B cell (primary cell): ENCODE results near the gene BLOC1S6. TPM values are rescaled to one million over a fixed set of nuclear protein-coding genes. Genes with fewer than 3 reads are reported as not detected.

Experiments used
- ATAC-seq: fragments of 200-7000 bp; cut with Tn5 transposase; one replicate; pipeline ENCODE4 v1.10.0; 2021; ENCODE audit warnings: low read depth, mild to moderate bottlenecking, moderate number of reproducible peaks, moderate library complexity
- CTCF ChIA-PET: fragments of 350-600 bp; sonication (Branson Sonifier 250); formaldehyde crosslinking; loops from one replicate; lab custom pipeline; 2021; ENCODE audit warnings: antibody characterized with exemption, inconsistent platforms; lab: Charles Lee
- POLR2A ChIA-PET: fragments of 350-600 bp; sonication (Branson Sonifier 250); formaldehyde crosslinking; loops from one replicate; lab custom pipeline; 2021; ENCODE audit warnings: antibody characterized with exemption; lab: Charles Lee
- DNase-seq: peaks from one replicate; pipeline ENCODE4 v3.0.0; 2013
- H2AFZ ChIP-seq: 2 replicates; pipeline ENCODE4 v1.6.1; 2012; ENCODE audit warnings: mild to moderate bottlenecking, low read depth, low read length; ENCODE audit not compliant: insufficient read depth, poor library complexity, severe bottlenecking
- H3K27ac ChIP-seq, 2 donors: 1 replicate in 1 of 2; 2 replicates in 1 of 2; pipeline ENCODE4 v1.5.1; 2012 to 2013; ENCODE audit warnings: low read length in 2 of 2, mild to moderate bottlenecking in 2 of 2, moderate library complexity in 1 of 2
- H3K27me3 ChIP-seq, 4 experiments: fragments of 200-600 bp in 1 of 4; sonication (generic) in 1 of 4; replicated peaks in 1 of 4; 1 replicate in 2 of 4; 2 replicates in 2 of 4; pipeline versions ENCODE4 v1.6.1 to v1.7.0; 2013 to 2016; ENCODE audit warnings: low read length in 3 of 4, mild to moderate bottlenecking in 2 of 4, mixed read lengths in 1 of 4, moderate library complexity in 1 of 4; ENCODE audit not compliant: insufficient read depth in 4 of 4, control insufficient read depth in 3 of 4; ENCODE audit errors: control extremely low read depth in 1 of 4
- H3K36me3 ChIP-seq, 2 experiments: replicated peaks in 1 of 2; 1 replicate in 1 of 2; 2 replicates in 1 of 2; pipeline versions ENCODE4 v1.6.1 to v1.7.1; 2013; ENCODE audit warnings: low read length in 1 of 2; ENCODE audit not compliant: insufficient read depth in 2 of 2, control insufficient read depth in 1 of 2; ENCODE audit errors: control extremely low read depth in 1 of 2, extremely low read depth in 1 of 2
- H3K4me1 ChIP-seq, 2 donors: fragments of 200-600 bp in 1 of 2; sonication (generic) in 1 of 2; 1 replicate in 1 of 2; 2 replicates in 1 of 2; pipeline versions ENCODE4 v1.5.1 to v1.6.1; 2013 to 2017; ENCODE audit warnings: low read length in 2 of 2; ENCODE audit not compliant: control insufficient read depth in 2 of 2, insufficient read depth in 2 of 2
- H3K4me2 ChIP-seq: replicated peaks from 2 replicates; pipeline ENCODE3; 2012; ENCODE audit warnings: mild to moderate bottlenecking, low read depth, low read length; ENCODE audit not compliant: poor library complexity, severe bottlenecking
- H3K4me3 ChIP-seq, 5 experiments: fragments of 200-600 bp in 1 of 5; sonication (generic) in 1 of 5; 1 replicate in 3 of 5; 2 replicates in 2 of 5; pipeline versions ENCODE4 v1.5.1 to v1.7.0; 2011 to 2016; ENCODE audit warnings: low read length in 4 of 5, mild to moderate bottlenecking in 4 of 5, low read depth in 2 of 5, control low read depth in 1 of 5, moderate library complexity in 1 of 5; ENCODE audit not compliant: insufficient read depth in 1 of 5; ENCODE audit errors: control extremely low read depth in 1 of 5, extremely low read depth in 1 of 5
- H3K79me2 ChIP-seq: fragments of 200-600 bp; sonication (generic); one replicate; pipeline ENCODE4 v1.6.0; 2016; ENCODE audit warnings: low read length; ENCODE audit not compliant: control insufficient read depth, insufficient read depth
- H3K9ac ChIP-seq: fragments of 200-600 bp; sonication (generic); 2 replicates; pipeline ENCODE4 v1.6.1; 2017; ENCODE audit warnings: mild to moderate bottlenecking, low read length, moderate library complexity
- H3K9me3 ChIP-seq, 3 donors: one replicate each; pipeline versions ENCODE4 v1.6.1 to v1.7.1; 2013; ENCODE audit warnings: low read length in 2 of 3; ENCODE audit not compliant: control insufficient read depth in 2 of 3, insufficient read depth in 1 of 3; ENCODE audit errors: control extremely low read depth in 1 of 3
- H4K20me1 ChIP-seq: 2 replicates; pipeline ENCODE4 v1.6.0; 2012; ENCODE audit warnings: mild to moderate bottlenecking, low read length; ENCODE audit not compliant: insufficient read depth, control insufficient read depth, poor library complexity, severe bottlenecking
- H3K27ac Mint-ChIP-seq: one replicate; pipeline ENCODE4 v1.8.0; 2021; ENCODE audit warnings: mixed read lengths
- H3K27me3 Mint-ChIP-seq: one replicate; pipeline ENCODE4 v1.8.0; 2021; ENCODE audit warnings: mixed read lengths
- H3K4me1 Mint-ChIP-seq: one replicate; pipeline ENCODE4 v1.8.0; 2021; ENCODE audit warnings: mixed read lengths
- H3K4me3 Mint-ChIP-seq: one replicate; pipeline ENCODE4 v1.8.0; 2021; ENCODE audit warnings: mixed read lengths
- H3K9me3 Mint-ChIP-seq: one replicate; pipeline ENCODE4 v1.8.0; 2022; ENCODE audit warnings: mixed read lengths; ENCODE audit not compliant: insufficient read depth
- CTCF ChIP-seq: fragments of 200-600 bp; IDR thresholded peaks from one replicate; pipeline ENCODE4 v1.8.0; 2022; ENCODE audit warnings: antibody characterized with exemption, mild to moderate bottlenecking
- EZH2 ChIP-seq: IDR thresholded peaks from 2 replicates; pipeline ENCODE4 v1.6.1; 2012; ENCODE audit warnings: borderline replicate concordance, low read depth, mild to moderate bottlenecking, moderate library complexity, low read length; ENCODE audit not compliant: insufficient read depth, poor library complexity, severe bottlenecking
- WGBS: methylation state at CpG from one replicate; pipeline ENCODE4 v1.1.5; 2013; ENCODE audit warnings: missing lambda C conversion rate; ENCODE audit not compliant: insufficient coverage; 5-methylcytosine and 5-hydroxymethylcytosine counted together
- intact Hi-C: fragments of 100-400 bp; cut with micrococcal nuclease; formaldehyde crosslinking; loops from one replicate; pipeline ENCODE4 v1.10.0; 2022
- polyA plus RNA-seq: library from polyadenylated mRNA; depleted of rRNA; stranded (reverse); fragments of >200 nt; gene quantifications from 2 replicates; pipeline ENCODE4 v1.2.3, GENCODE V29; 2012
- total RNA-seq, 2 donors: library from RNA; stranded (reverse); fragments of 120-200 nt in 1 of 2; gene quantifications; 1 replicate in 1 of 2; 2 replicates in 1 of 2; pipeline versions ENCODE4 v1.2.3 to v1.2.4, GENCODE V29; 2013 to 2022

BLOC1S6 gene
- total and polyA plus RNA-seq, 2 donors (not counting 1 experiment from before 2014, with no cell fraction given): 12.4 to 60.8 TPM

GRCh38 chr15:45588219-45588875 lies 1.2 kb downstream of the BLOC1S6 start:
- Mint-ChIP-seq H3K4me3 (peak overlapping the region; percentile 100), H3K4me1 (peaks cover 51% of the 10 kb centered on the region), H3K27me3 (no peaks in the 10 kb centered on the region), H3K27ac (peak overlapping the region; percentile 100), H3K9me3 (no peaks in the 10 kb centered on the region)
- Histone ChIP-seq H3K36me3 (peaks cover 0 to 13% of the 10 kb centered on the region in 2 experiments), H3K27ac (peak overlapping the region; percentile 98 to 99), H4K20me1 (peaks cover 7% of the 10 kb centered on the region), H3K27me3 (no peaks in the 10 kb centered on the region), H3K4me2 (peak overlapping the region; percentile 75), H3K9me3 (peaks cover 0 to 4% (median 0%) of the 10 kb centered on the region in 3 donors), H3K4me3 (peak overlapping the region; percentile 64 to 98 (median 89)), H3K4me1 (peaks cover 22 to 29% of the 10 kb centered on the region in 2 donors), H3K9ac (peak overlapping the region; percentile 96), H2AFZ (peak overlapping the region; percentile 91), H3K79me2 (peaks cover 57% of the 10 kb centered on the region)
- intact Hi-C loops: loop anchor here (2.0 kb wide), 1 partner anchor 14 kb away; no protein-coding TSS in a partner anchor
- DNase-seq: no peak
- ChIA-PET CTCF (interaction anchor here (0.6 to 6.0 kb wide), 13 partner anchors 13 to 425 kb away, joined by 3 to 64 read pairs (median 3); no protein-coding TSS in a partner anchor), POLR2A (interaction anchor here (0.6 to 2.3 kb wide), 7 partner anchors 15 to 65 kb away, joined by 3 to 18 read pairs (median 6); partner anchors contain the start of genes SLC30A4 and SQOR)
- TF ChIP-seq CTCF (no peak), EZH2 (no peak)
- ATAC-seq: no peak
- WGBS: 80% methylated on average over 3 of the region's 6 CpGs

GRCh38 chr15:45589256-45589655 lies 2.1 kb downstream of the BLOC1S6 start:
- Mint-ChIP-seq H3K4me1 (peaks cover 54% of the 10 kb centered on the region), H3K27ac (no peak overlapping the region), H3K9me3 (no peaks in the 10 kb centered on the region), H3K27me3 (no peaks in the 10 kb centered on the region), H3K4me3 (peak overlapping the region; percentile 100)
- H3K4me2 ChIP-seq: peak overlapping the region; percentile 75
- peaks cover 22 to 29% of the 10 kb centered on the region in 2 donors for H3K4me1 ChIP-seq
- H3K27me3 ChIP-seq: no peaks in the 10 kb centered on the region
- peaks cover 0 to 4% (median 0%) of the 10 kb centered on the region in 3 donors for H3K9me3 ChIP-seq
- no peak overlapping the region for H2AFZ ChIP-seq
- POLR2A ChIA-PET: interaction anchor here (0.6 kb wide), 1 partner anchor 15 kb away, joined by 3 read pairs; no protein-coding TSS in a partner anchor
- DNase-seq: no peak
- no peak overlapping the region for H3K9ac ChIP-seq
- H3K36me3 ChIP-seq: peaks cover 0 to 19% of the 10 kb centered on the region in 2 experiments
- TF ChIP-seq CTCF (no peak), EZH2 (no peak)
- no peak overlapping the region for H3K4me3 ChIP-seq
- no peak for ATAC-seq
- peak overlapping the region in 1 of 2 donors; percentile 15 for H3K27ac ChIP-seq
- H4K20me1 ChIP-seq: peaks cover 7% of the 10 kb centered on the region
- intact Hi-C loops: loop anchor here (2.0 kb wide), 1 partner anchor 14 kb away; no protein-coding TSS in a partner anchor
- H3K79me2 ChIP-seq: peaks cover 66% of the 10 kb centered on the region
- no CpG with 5 or more reads among the region's 5 CpGs for WGBS
- CTCF ChIA-PET: interaction anchor here (0.7 to 6.0 kb wide), 6 partner anchors 19 to 160 kb away, joined by 3 to 64 read pairs (median 4); no protein-coding TSS in a partner anchor
